BJ (cell line): ENCODE results near the gene SPHK1. TPM values are rescaled to one million over a fixed set of nuclear protein-coding genes. Genes with fewer than 3 reads are reported as not detected.

Experiments used
- CTCF ChIA-PET: fragments of 350-600 bp; formaldehyde crosslinking; extraction: SDS; loops from one replicate; lab custom pipeline; 2021; ENCODE audit warnings: antibody characterized with exemption, inconsistent platforms; lab: Yijun Ruan, JAX
- POLR2A ChIA-PET: fragments of 300-600 bp; sonication (Branson Sonifier 250); formaldehyde crosslinking; extraction: SDS; loops from one replicate; lab custom pipeline; 2021; ENCODE audit warnings: antibody characterized with exemption; lab: Charles Lee
- DNase-seq: peaks from one replicate; pipeline ENCODE4 v3.0.0-alpha.2; 2011; ENCODE audit warnings: low read depth
- H3K27me3 ChIP-seq: 2 replicates; pipeline ENCODE4 v1.6.0; 2011; ENCODE audit warnings: low read length; ENCODE audit not compliant: control insufficient read depth, insufficient read depth
- H3K36me3 ChIP-seq: 2 replicates; pipeline ENCODE4 v1.5.1; 2011; ENCODE audit warnings: low read length; ENCODE audit not compliant: control insufficient read depth, insufficient read depth
- H3K4me3 ChIP-seq: 2 replicates; pipeline ENCODE4 v1.5.1; 2011; ENCODE audit warnings: low read depth, mild to moderate bottlenecking, control low read depth, low read length
- polyA plus RNA-seq: library from polyadenylated mRNA; depleted of rRNA; stranded (reverse); fragments of >200 nt; gene quantifications from 2 replicates; pipeline ENCODE4 v1.2.3, GENCODE V29; 2011
- TF ChIP-seq, protein P1 (sequence below): IDR thresholded peaks from 2 replicates; pipeline ENCODE4 v1.5.1; 2011; ENCODE audit warnings: low read depth, mild to moderate bottlenecking, control low read depth, inconsistent platforms, low read length, moderate library complexity; ENCODE audit not compliant: insufficient read depth

The SPHK1 gene
- polyA plus RNA-seq, 1 experiment: 57.8 TPM

DNA sequence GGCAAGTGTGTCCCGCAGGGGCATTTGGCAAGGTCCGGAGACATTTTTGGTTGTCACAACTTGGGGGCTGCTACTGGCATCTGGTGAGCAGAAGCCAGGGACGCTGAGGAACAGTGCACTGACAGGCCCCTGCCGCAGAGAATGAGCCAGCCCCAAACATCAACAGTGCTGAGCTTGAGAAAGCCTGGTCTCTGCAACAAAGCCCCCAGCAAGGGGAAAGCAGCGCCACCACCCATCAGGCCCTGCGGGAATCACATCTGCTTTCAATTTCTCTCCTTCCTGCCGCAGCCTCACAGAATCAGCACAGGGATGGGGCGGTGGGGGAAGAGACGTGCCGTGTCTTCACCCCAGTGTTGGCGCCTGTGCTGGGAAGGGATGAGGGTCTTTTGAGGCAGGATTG is 15.9 kb upstream of the SPHK1 start:
- ChIA-PET POLR2A (interaction anchor here (1.0 kb wide), 1 partner anchor 15 kb away, joined by 3 read pairs; the partner anchor contains the start of gene PRPSAP1), CTCF (interaction anchor here (1.1 to 4.0 kb wide), 7 partner anchors 13 to 69 kb away, joined by 3 to 32 read pairs (median 5); partner anchors contain the start of genes PRPSAP1 and SPHK1)
- Histone ChIP-seq H3K27me3 (no peaks in the 10 kb centered on the region), H3K4me3 (no peak overlapping the region), H3K36me3 (no peaks in the 10 kb centered on the region)
- TF ChIP-seq, protein P1, sequence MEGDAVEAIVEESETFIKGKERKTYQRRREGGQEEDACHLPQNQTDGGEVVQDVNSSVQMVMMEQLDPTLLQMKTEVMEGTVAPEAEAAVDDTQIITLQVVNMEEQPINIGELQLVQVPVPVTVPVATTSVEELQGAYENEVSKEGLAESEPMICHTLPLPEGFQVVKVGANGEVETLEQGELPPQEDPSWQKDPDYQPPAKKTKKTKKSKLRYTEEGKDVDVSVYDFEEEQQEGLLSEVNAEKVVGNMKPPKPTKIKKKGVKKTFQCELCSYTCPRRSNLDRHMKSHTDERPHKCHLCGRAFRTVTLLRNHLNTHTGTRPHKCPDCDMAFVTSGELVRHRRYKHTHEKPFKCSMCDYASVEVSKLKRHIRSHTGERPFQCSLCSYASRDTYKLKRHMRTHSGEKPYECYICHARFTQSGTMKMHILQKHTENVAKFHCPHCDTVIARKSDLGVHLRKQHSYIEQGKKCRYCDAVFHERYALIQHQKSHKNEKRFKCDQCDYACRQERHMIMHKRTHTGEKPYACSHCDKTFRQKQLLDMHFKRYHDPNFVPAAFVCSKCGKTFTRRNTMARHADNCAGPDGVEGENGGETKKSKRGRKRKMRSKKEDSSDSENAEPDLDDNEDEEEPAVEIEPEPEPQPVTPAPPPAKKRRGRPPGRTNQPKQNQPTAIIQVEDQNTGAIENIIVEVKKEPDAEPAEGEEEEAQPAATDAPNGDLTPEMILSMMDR: no peak
- peak; percentile 44 for DNase-seq

DNA sequence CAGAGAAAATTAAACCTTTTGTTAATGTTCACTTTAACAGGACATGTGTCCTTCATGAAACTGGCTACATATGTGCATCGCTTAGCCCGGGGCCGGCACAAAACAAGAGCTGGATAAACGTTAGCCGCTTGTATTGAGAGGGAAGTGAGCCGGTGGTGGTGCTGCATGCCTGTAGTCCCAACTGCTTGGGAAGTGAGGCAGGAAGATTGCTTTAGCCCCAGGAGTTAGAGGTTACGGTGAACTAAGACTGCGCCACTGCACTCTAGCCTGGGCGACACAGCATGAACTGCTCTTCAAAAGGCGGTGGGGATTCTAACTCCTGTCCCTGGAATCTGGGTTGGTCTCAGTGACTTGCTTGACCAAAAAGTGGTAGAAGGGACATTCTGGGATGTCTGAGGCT is 15.0 kb upstream of the SPHK1 start:
- POLR2A ChIA-PET: no interaction called here
- Histone ChIP-seq H3K36me3 (no peaks in the 10 kb centered on the region), H3K4me3 (no peak overlapping the region), H3K27me3 (no peaks in the 10 kb centered on the region)
- CTCF ChIA-PET: interaction anchor here (0.9 to 4.0 kb wide), 7 partner anchors 11 to 69 kb away, joined by 3 to 36 read pairs (median 12); partner anchors contain the start of genes PRPSAP1 and SPHK1
- TF ChIP-seq, protein P1: no peak
- DNase-seq: no peak

DNA sequence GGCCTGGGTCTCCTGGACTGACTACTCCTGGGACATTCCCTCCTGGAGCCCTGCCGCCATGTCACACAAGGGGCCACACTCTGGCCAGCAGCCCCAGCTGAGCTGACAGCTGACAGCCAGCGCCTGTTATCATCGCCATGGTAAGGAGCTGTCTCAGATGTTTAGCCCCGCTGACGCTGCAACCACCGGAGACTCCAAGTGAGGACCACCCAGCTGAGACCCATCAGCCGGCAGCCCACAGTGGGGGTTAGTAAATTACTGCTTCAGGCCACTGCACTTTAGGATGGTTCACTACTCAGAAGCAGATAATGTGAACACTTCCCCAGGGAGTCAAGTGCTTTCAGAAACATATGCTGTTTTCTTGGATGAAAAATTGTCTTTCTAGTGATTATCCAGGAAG is 14.6 kb upstream of the SPHK1 start:
- CTCF ChIA-PET: interaction anchor here (0.9 to 4.0 kb wide), 10 partner anchors 8 to 66 kb away, joined by 3 to 36 read pairs (median 5); partner anchors contain the start of genes PRPSAP1 and SPHK1

DNA sequence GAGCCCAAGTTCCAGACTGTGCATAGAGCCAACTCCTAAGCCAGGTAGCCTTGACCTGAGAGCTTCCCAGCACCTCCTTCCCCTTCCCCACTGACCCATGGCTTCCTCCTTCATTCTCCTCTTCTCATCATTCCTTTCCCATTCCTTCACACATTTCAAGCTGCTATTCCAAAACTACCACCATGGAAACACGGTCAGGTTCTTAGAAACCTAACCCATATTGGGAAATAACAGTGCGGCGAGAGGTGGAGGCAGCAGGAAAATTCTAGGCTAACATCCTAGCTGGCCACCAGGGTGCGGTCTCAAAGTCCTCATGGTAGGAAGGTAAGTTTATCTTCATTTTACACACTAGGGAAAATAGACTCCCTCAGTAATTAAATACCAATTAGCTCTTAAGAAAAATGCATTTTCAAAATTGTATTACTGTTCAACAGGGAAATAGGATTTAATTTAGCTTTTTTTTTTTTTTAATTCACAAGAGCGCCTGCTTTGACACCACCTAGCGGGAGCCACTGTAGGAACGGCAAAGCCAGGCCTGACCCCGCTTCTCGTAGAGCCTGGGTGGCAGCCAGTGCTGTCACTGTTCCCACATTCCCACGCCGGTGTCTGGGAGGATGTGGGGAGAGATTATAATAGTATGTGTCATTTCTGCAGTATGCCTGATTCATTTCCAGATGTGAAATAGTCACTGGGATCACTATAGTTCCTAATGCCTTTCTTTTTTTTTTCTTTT is 14.0 kb upstream of the SPHK1 start:
- Histone ChIP-seq H3K4me3 (no peak overlapping the region), H3K27me3 (no peaks in the 10 kb centered on the region), H3K36me3 (no peaks in the 10 kb centered on the region)
- ChIA-PET CTCF (interaction anchor here (0.9 to 4.0 kb wide), 11 partner anchors 8 to 66 kb away, joined by 3 to 36 read pairs (median 5); partner anchors contain the start of genes PRPSAP1 and SPHK1), POLR2A (interaction anchor here (0.6 kb wide), 2 partner anchors 20 to 755 kb away, joined by 3 to 7 read pairs; no protein-coding TSS in a partner anchor)
- peak; percentile 95 for DNase-seq
- TF ChIP-seq, protein P1: peak; percentile 63

More for the DNA sequence above, 14.6 kb upstream of the SPHK1 start:
- POLR2A ChIA-PET: no interaction called here
- no peaks in the 10 kb centered on the region for H3K36me3 ChIP-seq
- DNase-seq: no peak
- TF ChIP-seq, protein P1: no peak
- no peaks in the 10 kb centered on the region for H3K27me3 ChIP-seq
- H3K4me3 ChIP-seq: no peak overlapping the region
